ENCODE measurements around the gene UROD. TPM values are rescaled to one million over a fixed set of nuclear protein-coding genes. Genes with fewer than 3 reads are reported as not detected.

The UROD gene
- total RNA-seq, 3 donors from 2014 or later, result 44.8 to 69.8 (median 51.3) TPM

DNA sequence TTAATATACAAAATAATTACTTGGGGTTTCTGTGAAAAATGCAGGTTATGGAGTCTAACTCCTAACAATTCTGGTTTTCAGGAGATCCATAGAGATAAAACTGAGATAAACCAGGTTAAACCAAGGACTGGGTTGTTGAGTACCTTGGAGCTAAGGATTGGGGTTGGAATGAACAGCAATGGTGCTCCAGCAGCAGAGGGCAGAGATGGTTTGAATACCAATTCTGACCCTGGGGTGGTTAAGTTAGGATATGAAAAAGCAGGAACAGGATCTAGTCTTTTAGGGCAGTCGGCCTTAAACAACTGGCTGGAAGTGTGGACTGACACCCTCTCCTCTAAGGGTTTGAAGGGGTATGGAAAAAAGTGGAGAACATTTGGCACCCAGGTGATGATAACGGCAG, 53.0 kb downstream of the UROD start:
- no peaks in the 10 kb centered on the region for H3K36me3 ChIP-seq (ENCODE audit: low read depth)
- no peak overlapping the region for H3K4me3 ChIP-seq
- no peak for ATAC-seq
- no peak for DNase-seq
- H3K9me3 ChIP-seq, result no peaks in the 10 kb centered on the region
- no peaks in the 10 kb centered on the region for H3K4me1 ChIP-seq (ENCODE audit: low read depth)
- TF ChIP-seq, protein P1, sequence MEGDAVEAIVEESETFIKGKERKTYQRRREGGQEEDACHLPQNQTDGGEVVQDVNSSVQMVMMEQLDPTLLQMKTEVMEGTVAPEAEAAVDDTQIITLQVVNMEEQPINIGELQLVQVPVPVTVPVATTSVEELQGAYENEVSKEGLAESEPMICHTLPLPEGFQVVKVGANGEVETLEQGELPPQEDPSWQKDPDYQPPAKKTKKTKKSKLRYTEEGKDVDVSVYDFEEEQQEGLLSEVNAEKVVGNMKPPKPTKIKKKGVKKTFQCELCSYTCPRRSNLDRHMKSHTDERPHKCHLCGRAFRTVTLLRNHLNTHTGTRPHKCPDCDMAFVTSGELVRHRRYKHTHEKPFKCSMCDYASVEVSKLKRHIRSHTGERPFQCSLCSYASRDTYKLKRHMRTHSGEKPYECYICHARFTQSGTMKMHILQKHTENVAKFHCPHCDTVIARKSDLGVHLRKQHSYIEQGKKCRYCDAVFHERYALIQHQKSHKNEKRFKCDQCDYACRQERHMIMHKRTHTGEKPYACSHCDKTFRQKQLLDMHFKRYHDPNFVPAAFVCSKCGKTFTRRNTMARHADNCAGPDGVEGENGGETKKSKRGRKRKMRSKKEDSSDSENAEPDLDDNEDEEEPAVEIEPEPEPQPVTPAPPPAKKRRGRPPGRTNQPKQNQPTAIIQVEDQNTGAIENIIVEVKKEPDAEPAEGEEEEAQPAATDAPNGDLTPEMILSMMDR (IDR thresholded peaks at IDR 0.05), result no peak
- intact Hi-C loops (cut with DNase I, micrococcal nuclease), result no loop called here

Other genes starting within 250 kb of the UROD start
- 1,000 to 10,000 TPM; 1,308 to 1,364 (median 1,337) TPM for gene RPS8, start 236.7 kb upstream of the UROD start, total RNA-seq
- gene BEST4, start 224.1 kb upstream of the UROD start, total RNA-seq, result 100 to 1,000 TPM in 1 of 3 donors, 10 to 100 TPM in 2; 35.1 to 179 (median 94.0) TPM
- 10 to 100 TPM in 2 of 3 donors, 1 to 10 TPM in 1; 6.4 to 14.5 (median 12.0) TPM for gene PLK3, start 211.9 kb upstream of the UROD start, total RNA-seq
- 1 to 10 TPM in 1 of 3 donors, under 1 TPM in 1, not detected in 1; 0.67 to 1.6 TPM for gene DYNLT4, start 204.9 kb upstream of the UROD start, total RNA-seq
- gene BTBD19, start 203.7 kb upstream of the UROD start, total RNA-seq, result 1 to 10 TPM; 2.8 to 4.4 (median 3.2) TPM
- gene PTCH2, start 169.0 kb upstream of the UROD start, total RNA-seq, result 1 to 10 TPM in 1 of 3 donors, under 1 TPM in 2; 0.39 to 2.7 (median 0.64) TPM
- 10 to 100 TPM; 11.1 to 19.8 (median 15.7) TPM for gene EIF2B3, start 25.7 kb upstream of the UROD start, total RNA-seq
- 100 to 1,000 TPM in 2 of 3 donors, 10 to 100 TPM in 1; 78.0 to 143 (median 108) TPM for gene HECTD3, start 930 bp upstream of the UROD start, total RNA-seq
- gene ZSWIM5, start 194.4 kb downstream of the UROD start, total RNA-seq, result 10 to 100 TPM in 2 of 3 donors, 1 to 10 TPM in 1; 6.9 to 16.5 (median 10.1) TPM